Central memory CD4-positive, alpha-beta T cell (primary cell): ENCODE data around the gene SDK2.
A peak's percentile ranks its signal among the peaks of the same experiment; 100 is the strongest.

Experiments
- DNase-seq: peaks from one replicate; pipeline ENCODE4 v3.0.0; 2022

Gene SDK2

DNA sequence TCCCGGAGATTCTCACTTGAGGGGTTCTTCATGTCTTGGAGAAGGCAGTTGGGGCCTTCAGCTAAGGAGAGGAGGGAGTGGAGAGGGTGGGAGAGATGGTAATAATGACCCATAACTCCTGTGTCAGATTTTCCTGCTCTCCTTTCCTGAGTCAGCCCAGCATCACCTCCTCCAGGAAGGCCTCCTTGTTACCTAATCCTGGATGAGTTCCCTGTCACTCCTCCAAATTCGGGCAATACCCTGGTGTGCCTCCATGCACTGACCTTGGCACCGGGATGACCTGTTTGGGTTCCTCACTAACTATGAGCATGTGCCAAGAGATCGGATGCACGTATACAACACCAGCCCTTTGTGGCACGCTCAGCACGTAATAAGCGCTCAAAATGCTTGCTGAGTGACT is 38.8 kb downstream of the SDK2 start:
- DNase-seq, result no peak

GRCh38 chr17:73604476-73604875 is 39.8 kb downstream of the SDK2 start:
- DNase-seq, result no peak

DNA sequence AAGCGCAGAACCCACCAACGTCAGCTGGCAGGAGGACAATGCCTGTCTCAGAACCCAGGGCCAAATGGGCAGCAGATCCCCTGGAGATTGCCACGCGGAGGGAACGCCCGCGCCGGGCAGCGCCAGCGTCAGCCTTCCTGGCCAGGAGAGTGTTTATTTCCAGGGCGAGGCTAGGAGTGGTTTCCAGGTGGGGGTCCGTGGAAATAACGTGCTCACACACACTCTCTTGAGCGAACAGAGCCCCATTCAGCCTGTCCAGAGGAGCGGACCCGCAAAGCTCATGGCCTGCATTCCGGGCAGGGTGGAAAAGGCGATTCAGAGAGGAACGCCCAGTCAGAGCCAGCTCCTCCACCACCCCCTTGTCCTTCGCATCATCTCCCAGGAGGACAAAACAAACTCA is 40.3 kb downstream of the SDK2 start:
- DNase-seq, result no peak

- no peak for DNase-seq
These were observed 44.0 kb downstream of the SDK2 start for GRCh38 chr17:73600103-73600871.

- no peak for DNase-seq
These were observed 44.6 kb downstream of the SDK2 start for GRCh38 chr17:73599599-73599998.

- DNase-seq, result no peak
These were observed 46.0 kb downstream of the SDK2 start for GRCh38 chr17:73598212-73598611.

- no peak for DNase-seq
These were observed 48.3 kb downstream of the SDK2 start for GRCh38 chr17:73595931-73596330.

DNA sequence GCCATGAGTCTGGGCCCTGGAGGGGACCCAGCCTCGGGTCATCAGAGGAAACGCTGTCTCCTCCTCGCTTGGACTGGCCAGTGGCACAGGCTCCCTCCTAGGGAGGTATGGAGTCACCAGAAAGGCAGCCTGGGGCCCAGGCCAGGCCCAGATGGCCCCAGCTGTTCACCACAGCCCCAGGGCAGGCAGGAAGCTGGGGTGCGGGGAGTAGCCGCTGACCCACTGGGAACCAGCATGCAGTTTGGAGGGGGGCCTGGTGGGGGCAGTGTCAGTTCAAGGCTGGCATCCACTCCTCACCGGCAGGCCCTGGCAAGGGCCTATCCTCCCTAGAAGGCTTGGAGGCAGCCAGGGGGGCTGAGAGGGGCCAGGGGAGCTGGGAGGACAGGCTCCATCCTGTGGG is 48.8 kb downstream of the SDK2 start:
- DNase-seq, result no peak

DNA sequence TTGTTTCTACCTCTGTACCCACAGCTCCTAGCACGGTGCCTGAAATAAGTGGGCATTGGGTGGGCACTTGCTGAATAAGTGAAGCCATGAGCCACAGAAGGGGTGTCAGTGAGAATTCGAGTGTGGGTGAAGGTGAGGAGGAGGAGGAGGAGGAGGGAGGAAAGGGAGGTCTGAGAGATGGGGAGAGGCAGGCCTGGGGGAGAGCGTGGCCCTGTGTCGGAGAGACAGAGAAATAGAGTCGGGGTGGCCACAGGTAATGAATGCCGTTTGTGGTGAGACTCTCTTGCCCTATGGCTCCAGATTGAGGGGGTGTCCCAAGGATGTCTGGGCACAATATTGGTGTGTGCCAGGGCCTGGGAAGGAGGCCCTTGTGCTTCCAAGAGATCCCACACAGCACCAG is 49.2 kb downstream of the SDK2 start:
- DNase-seq, result no peak

GRCh38 chr17:73594598-73594997 is 49.6 kb downstream of the SDK2 start:
- DNase-seq, result no peak

DNA sequence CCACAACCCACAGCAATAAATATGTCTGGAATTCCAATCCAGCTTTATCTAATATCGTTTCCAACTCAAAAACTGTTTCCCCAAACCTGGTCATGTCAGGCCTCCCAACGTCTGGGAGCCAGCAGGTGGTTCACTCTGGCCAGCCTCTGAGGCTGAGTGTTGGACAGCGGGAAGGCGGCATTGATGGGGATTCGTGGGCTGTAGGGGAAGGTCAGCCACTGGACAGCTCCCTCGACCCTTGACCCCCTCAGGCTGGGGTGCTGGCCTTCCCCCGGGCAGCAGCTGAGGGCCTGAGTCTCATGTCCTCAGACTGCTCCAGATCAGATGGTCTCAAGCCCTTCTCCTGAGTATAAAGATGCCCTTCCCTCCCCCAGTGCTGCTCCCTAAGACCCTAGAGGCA is 50.2 kb downstream of the SDK2 start:
- DNase-seq, result no peak

- DNase-seq, result no peak
These were observed 50.8 kb downstream of the SDK2 start for GRCh38 chr17:73593249-73593965.

- no peak for DNase-seq
These were observed 51.7 kb downstream of the SDK2 start for GRCh38 chr17:73592501-73592961.

GRCh38 chr17:73592079-73592415 is 52.2 kb downstream of the SDK2 start:
- no peak for DNase-seq

GRCh38 chr17:73591296-73592078 is 52.8 kb downstream of the SDK2 start:
- DNase-seq, result peak; percentile 69

DNA sequence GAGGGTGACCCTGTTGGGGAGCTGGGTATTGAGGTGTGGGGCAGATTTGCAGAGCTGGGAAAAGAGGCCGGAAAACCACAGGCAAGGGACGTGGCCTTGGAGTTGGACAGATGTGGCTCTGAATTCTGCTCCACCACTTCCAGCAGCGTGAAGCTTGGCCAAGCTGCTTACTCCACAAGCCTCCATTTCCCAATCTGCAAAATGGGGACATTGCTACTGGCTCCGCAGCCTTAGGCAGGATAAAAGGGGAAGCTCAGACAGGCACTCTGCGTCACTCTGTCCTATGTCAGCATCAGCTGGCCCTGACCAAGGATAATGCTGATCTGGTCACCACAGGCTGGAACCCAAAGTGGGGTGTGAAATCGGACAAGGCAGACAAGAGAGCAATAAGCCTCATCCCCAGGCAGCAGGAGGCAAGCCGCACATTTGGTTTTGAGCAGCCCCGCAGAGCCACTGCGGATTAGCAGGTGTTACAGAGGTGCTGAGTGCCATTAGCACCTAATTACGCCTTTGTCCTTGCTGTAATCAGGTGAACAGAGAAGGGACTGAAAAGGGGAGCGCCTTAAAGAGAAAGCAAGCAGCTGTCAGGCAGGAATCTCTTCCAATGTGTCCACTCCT is 54.8 kb downstream of the SDK2 start:
- DNase-seq, result no peak

GRCh38 chr17:73588891-73589290 is 55.4 kb downstream of the SDK2 start:
- DNase-seq, result no peak

DNA sequence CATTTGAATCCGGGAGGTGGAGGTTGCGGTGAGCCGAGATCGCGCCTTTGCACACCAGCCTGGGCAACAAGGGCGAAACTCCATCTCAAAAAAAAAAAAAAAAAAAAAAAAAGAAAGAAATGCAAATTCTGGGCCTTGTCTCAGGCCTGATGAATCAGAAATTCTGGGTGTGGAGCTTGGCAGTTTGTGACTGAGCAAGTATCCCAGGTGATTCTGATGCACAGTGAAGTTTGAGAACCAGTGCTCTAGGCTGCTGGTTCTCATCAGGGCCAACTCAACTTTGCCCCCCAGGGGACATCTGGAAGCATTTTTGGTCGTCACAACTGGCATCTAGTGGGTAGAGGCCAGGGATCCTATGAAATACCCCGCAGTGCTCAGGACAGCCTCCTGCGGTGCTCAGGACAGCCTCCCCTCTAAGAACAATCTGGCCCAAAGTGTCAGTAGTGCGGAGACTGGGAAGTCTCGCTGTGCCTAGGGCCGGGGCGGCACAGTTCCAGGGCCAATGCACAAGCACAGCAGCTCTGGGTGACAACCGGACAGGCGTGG is 55.9 kb downstream of the SDK2 start:
- no peak for DNase-seq

- DNase-seq, result no peak
These were observed 57.2 kb downstream of the SDK2 start for GRCh38 chr17:73586921-73587602.

GRCh38 chr17:73586275-73586832 is 57.9 kb downstream of the SDK2 start:
- no peak for DNase-seq

- DNase-seq, result no peak
These were observed 58.7 kb downstream of the SDK2 start for GRCh38 chr17:73585583-73585982.

- DNase-seq, result no peak
These were observed 59.3 kb downstream of the SDK2 start for GRCh38 chr17:73584987-73585386.
